ENCODE measurements around the gene QRFP.

Gene QRFP

GRCh38 chr9:130921300-130921988 lies 24.8 kb upstream of the QRFP start:
- no peak overlapping the region for H3K4me3 ChIP-seq (ENCODE audit: low read depth, low read length)
- TF ChIP-seq CTCF (IDR thresholded peaks at IDR 0.05; ENCODE audit: low read depth, low read length) (no peak), POLR2A (IDR thresholded peaks at IDR 0.05; ENCODE audit: extremely low read depth, insufficient read length) (no peak), MAX (IDR thresholded peaks at IDR 0.05; ENCODE audit: low read depth, low read length) (no peak), MYC (IDR thresholded peaks at IDR 0.05; ENCODE audit: low read depth, low read length) (no peak)
- no peak for DNase-seq (ENCODE audit: low read depth)

- no peak overlapping the region for H3K4me3 ChIP-seq (ENCODE audit: low read depth, low read length)
- TF ChIP-seq MYC (IDR thresholded peaks at IDR 0.05; ENCODE audit: low read depth, low read length) (no peak), CTCF (IDR thresholded peaks at IDR 0.05; ENCODE audit: low read depth, low read length) (no peak), MAX (IDR thresholded peaks at IDR 0.05; ENCODE audit: low read depth, low read length) (no peak), POLR2A (IDR thresholded peaks at IDR 0.05; ENCODE audit: extremely low read depth, insufficient read length) (no peak)
- no peak for DNase-seq (ENCODE audit: low read depth)
These were observed 24.2 kb upstream of the QRFP start for GRCh38 chr9:130920762-130921299.

- DNase-seq (ENCODE audit: low read depth): no peak
- no peak for TF ChIP-seq MYC (IDR thresholded peaks at IDR 0.05; ENCODE audit: low read depth, low read length)
- no peak for TF ChIP-seq MAX (IDR thresholded peaks at IDR 0.05; ENCODE audit: low read depth, low read length)
- no peak for TF ChIP-seq CTCF (IDR thresholded peaks at IDR 0.05; ENCODE audit: low read depth, low read length)
- TF ChIP-seq POLR2A (IDR thresholded peaks at IDR 0.05; ENCODE audit: extremely low read depth, insufficient read length): no peak
- H3K4me3 ChIP-seq (ENCODE audit: low read depth, low read length): no peak overlapping the region
These were observed 23.6 kb upstream of the QRFP start for GRCh38 chr9:130920233-130920632.

GRCh38 chr9:130919559-130920145 lies 23.0 kb upstream of the QRFP start:
- TF ChIP-seq MAX (IDR thresholded peaks at IDR 0.05; ENCODE audit: low read depth, low read length): no peak
- TF ChIP-seq POLR2A (IDR thresholded peaks at IDR 0.05; ENCODE audit: extremely low read depth, insufficient read length): no peak
- TF ChIP-seq CTCF (IDR thresholded peaks at IDR 0.05; ENCODE audit: low read depth, low read length): no peak
- TF ChIP-seq MYC (IDR thresholded peaks at IDR 0.05; ENCODE audit: low read depth, low read length): no peak
- no peak overlapping the region for H3K4me3 ChIP-seq (ENCODE audit: low read depth, low read length)
- no peak for DNase-seq (ENCODE audit: low read depth)

GRCh38 chr9:130918826-130919558 lies 22.4 kb upstream of the QRFP start:
- no peak for DNase-seq (ENCODE audit: low read depth)
- no peak overlapping the region for H3K4me3 ChIP-seq (ENCODE audit: low read depth, low read length)
- TF ChIP-seq MYC (IDR thresholded peaks at IDR 0.05; ENCODE audit: low read depth, low read length): no peak
- no peak for TF ChIP-seq POLR2A (IDR thresholded peaks at IDR 0.05; ENCODE audit: extremely low read depth, insufficient read length)
- TF ChIP-seq CTCF (IDR thresholded peaks at IDR 0.05; ENCODE audit: low read depth, low read length): no peak
- TF ChIP-seq MAX (IDR thresholded peaks at IDR 0.05; ENCODE audit: low read depth, low read length): no peak

Measured in NB4 (cell line).